NCI-H524 (cell line): ENCODE data around the gene VNN1.
"Not testable (repeated sequence)": the region's sequence is repeated elsewhere in the genome, so short reads cannot be mapped to it uniquely, and the experiment has no call there.

ENCODE experiments used
- DNase-seq, 2 experiments: peaks; one replicate each; lab custom pipeline; 2025; lab: John Stamatoyannopoulos, UW

VNN1 gene

GRCh38 chr6:132719736-132720448, 6.0 kb upstream of the VNN1 start:
- no peak for DNase-seq

GRCh38 chr6:132715881-132716637, 2.2 kb upstream of the VNN1 start:
- DNase-seq, result no peak

GRCh38 chr6:132715204-132715603, 1.3 kb upstream of the VNN1 start:
- DNase-seq, result peak; percentile 44 to 61

- DNase-seq, result no peak
These were observed 305 bp upstream of the VNN1 start for GRCh38 chr6:132714160-132714559.

- no peak for DNase-seq
These were observed 1.5 kb downstream of the VNN1 start for GRCh38 chr6:132712366-132712765.

GRCh38 chr6:132708771-132709170, 5.1 kb downstream of the VNN1 start:
- DNase-seq, result no peak

- no peak for DNase-seq
These were observed 5.9 kb downstream of the VNN1 start for GRCh38 chr6:132708002-132708401.

GRCh38 chr6:132706756-132707155, 7.1 kb downstream of the VNN1 start:
- DNase-seq, result not testable (repeated sequence)

GRCh38 chr6:132703936-132704335, 9.9 kb downstream of the VNN1 start:
- no peak for DNase-seq

GRCh38 chr6:132698608-132699007, 15.2 kb downstream of the VNN1 start:
- no peak for DNase-seq

- DNase-seq, result no peak
These were observed 18.1 kb downstream of the VNN1 start for GRCh38 chr6:132695773-132696172.

- DNase-seq, result no peak
These were observed 20.4 kb downstream of the VNN1 start for GRCh38 chr6:132693478-132693877.

GRCh38 chr6:132690678-132691077, 23.2 kb downstream of the VNN1 start:
- no peak for DNase-seq

GRCh38 chr6:132687306-132687705, 26.5 kb downstream of the VNN1 start:
- DNase-seq, result no peak

- DNase-seq, result no peak
These were observed 27.3 kb downstream of the VNN1 start for GRCh38 chr6:132686531-132686930.

- DNase-seq, result no peak
These were observed 28.8 kb downstream of the VNN1 start for GRCh38 chr6:132685009-132685408.

GRCh38 chr6:132684272-132684671, 29.6 kb downstream of the VNN1 start:
- no peak for DNase-seq

GRCh38 chr6:132683543-132683942, 30.3 kb downstream of the VNN1 start:
- DNase-seq, result no peak

- not testable (repeated sequence) for DNase-seq
These were observed 34.8 kb downstream of the VNN1 start for GRCh38 chr6:132679094-132679493.

- no peak for DNase-seq
These were observed 38.1 kb downstream of the VNN1 start for GRCh38 chr6:132675749-132676148.

GRCh38 chr6:132675002-132675401, 38.9 kb downstream of the VNN1 start:
- no peak for DNase-seq

- DNase-seq, result no peak
These were observed 40.3 kb downstream of the VNN1 start for GRCh38 chr6:132673376-132674094.

- DNase-seq, result no peak
These were observed 42.6 kb downstream of the VNN1 start for GRCh38 chr6:132671295-132671694.
